Progenitor cell of endocrine pancreas (in vitro differentiated cells): ENCODE data around the gene TCEAL1. TPM values are rescaled to one million over a fixed set of nuclear protein-coding genes. Genes with fewer than 3 reads are reported as not detected.
A peak's percentile ranks its signal among the peaks of the same experiment; 100 is the strongest.

Experiments used
- DNase-seq: peaks from one replicate; pipeline ENCODE4 v3.0.0; 2021; ENCODE audit warnings: low spot score; ENCODE audit not compliant: unreplicated experiment
- H3K27ac Mint-ChIP-seq: 2 replicates; pipeline ENCODE4 v1.8.0; 2021; ENCODE audit warnings: mild to moderate bottlenecking, moderate library complexity, mixed read lengths
- H3K27me3 Mint-ChIP-seq: 2 replicates; pipeline ENCODE4 v1.8.0; 2021; ENCODE audit warnings: mixed read lengths
- H3K36me3 Mint-ChIP-seq: 2 replicates; pipeline ENCODE4 v1.8.0; 2022; ENCODE audit warnings: mixed read lengths; ENCODE audit not compliant: insufficient read depth
- H3K4me1 Mint-ChIP-seq: 2 replicates; pipeline ENCODE4 v1.8.0; 2021; ENCODE audit warnings: low read depth, mixed read lengths
- H3K4me3 Mint-ChIP-seq: 2 replicates; pipeline ENCODE4 v1.8.0; 2021; ENCODE audit warnings: low read depth, mild to moderate bottlenecking, moderate library complexity, mixed read lengths
- H3K9me3 Mint-ChIP-seq: 2 replicates; pipeline ENCODE4 v1.8.0; 2021; ENCODE audit warnings: low read depth, mixed read lengths
- total RNA-seq: library from RNA; stranded (reverse); gene quantifications from 2 replicates; pipeline ENCODE4 v1.2.1, GENCODE V29; 2021
- TF ChIP-seq, protein P1 (sequence below): fragments of 200-600 bp; sonication (generic); IDR thresholded peaks from one replicate; pipeline ENCODE4 v1.5.0; 2021; ENCODE audit warnings: antibody characterized with exemption, mild to moderate bottlenecking; ENCODE audit not compliant: unreplicated experiment

TCEAL1 gene
- total RNA-seq, 1 donor from 2014 or later = 21.5 TPM

DNA sequence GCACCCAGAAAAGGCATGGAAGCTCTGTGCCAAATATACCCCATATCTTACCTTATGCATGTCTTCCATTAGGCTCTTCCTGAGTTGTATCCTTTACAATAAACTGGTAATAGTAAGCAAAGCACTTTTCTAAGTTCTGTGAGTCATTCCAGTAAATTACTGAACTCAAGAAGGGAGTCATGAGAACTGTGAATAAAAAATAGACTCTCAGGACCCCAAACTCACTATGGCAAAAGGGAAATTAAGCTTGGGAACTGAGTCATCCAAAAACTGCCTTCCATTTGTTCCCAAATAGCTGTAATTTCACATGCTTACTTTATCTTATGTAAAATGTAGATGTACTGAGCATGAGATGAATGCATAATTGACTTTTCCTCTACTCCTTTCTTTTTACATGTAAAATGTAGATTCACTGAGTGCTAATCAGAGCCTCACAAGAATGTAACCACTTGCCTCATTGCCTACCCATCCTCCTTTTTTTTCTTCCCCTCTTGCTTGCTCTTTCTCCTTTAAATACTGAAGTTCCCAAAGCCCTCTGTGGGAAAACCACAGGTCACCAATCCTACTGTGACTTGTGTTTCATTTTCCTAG lies 12.9 kb upstream of the TCEAL1 start:
- Mint-ChIP-seq H3K27ac (no peak overlapping the region), H3K4me3 (no peak overlapping the region), H3K4me1 (no peaks in the 10 kb centered on the region), H3K9me3 (peaks cover 4% of the 10 kb centered on the region), H3K27me3 (no peaks in the 10 kb centered on the region), H3K36me3 (peaks cover 13% of the 10 kb centered on the region)
- DNase-seq = no peak
- TF ChIP-seq, protein P1, sequence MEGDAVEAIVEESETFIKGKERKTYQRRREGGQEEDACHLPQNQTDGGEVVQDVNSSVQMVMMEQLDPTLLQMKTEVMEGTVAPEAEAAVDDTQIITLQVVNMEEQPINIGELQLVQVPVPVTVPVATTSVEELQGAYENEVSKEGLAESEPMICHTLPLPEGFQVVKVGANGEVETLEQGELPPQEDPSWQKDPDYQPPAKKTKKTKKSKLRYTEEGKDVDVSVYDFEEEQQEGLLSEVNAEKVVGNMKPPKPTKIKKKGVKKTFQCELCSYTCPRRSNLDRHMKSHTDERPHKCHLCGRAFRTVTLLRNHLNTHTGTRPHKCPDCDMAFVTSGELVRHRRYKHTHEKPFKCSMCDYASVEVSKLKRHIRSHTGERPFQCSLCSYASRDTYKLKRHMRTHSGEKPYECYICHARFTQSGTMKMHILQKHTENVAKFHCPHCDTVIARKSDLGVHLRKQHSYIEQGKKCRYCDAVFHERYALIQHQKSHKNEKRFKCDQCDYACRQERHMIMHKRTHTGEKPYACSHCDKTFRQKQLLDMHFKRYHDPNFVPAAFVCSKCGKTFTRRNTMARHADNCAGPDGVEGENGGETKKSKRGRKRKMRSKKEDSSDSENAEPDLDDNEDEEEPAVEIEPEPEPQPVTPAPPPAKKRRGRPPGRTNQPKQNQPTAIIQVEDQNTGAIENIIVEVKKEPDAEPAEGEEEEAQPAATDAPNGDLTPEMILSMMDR = no peak

DNA sequence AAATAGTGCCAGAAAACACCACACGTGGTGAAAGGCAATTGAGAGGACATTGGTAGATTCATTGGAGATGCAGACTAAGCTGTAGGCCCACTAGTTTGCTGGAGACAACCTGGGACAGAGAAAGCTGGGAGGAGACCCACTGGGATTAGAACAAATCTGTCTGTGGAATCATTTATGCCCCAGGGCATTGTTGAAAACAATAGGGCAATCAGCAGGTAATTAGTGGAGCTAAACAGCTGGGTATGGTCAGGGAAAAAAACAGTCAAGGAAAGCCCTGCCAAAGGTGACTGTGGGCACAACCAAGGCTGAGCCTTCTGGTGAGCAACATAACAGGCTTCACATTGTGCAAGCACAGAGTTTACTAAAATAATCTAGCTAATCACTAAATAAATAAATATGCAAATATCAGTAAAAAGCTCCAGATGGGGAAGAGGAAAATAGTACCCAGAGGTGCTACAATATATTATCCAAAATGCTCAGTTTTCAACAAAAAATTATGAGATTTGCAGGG lies 12.0 kb upstream of the TCEAL1 start:
- Mint-ChIP-seq H3K4me1 (no peaks in the 10 kb centered on the region), H3K36me3 (peaks cover 15% of the 10 kb centered on the region), H3K27me3 (no peaks in the 10 kb centered on the region), H3K27ac (peak overlapping the region; percentile 25), H3K4me3 (no peak overlapping the region), H3K9me3 (peaks cover 7% of the 10 kb centered on the region)
- DNase-seq = no peak
- TF ChIP-seq, protein P1 = no peak

GRCh38 chrX:103624111-103624510 lies 4.7 kb upstream of the TCEAL1 start:
- Mint-ChIP-seq H3K36me3 (peaks cover 7% of the 10 kb centered on the region), H3K9me3 (peaks cover 5% of the 10 kb centered on the region), H3K27ac (no peak overlapping the region), H3K4me1 (peaks cover 9% of the 10 kb centered on the region), H3K4me3 (no peak overlapping the region), H3K27me3 (no peaks in the 10 kb centered on the region)
- TF ChIP-seq, protein P1 = no peak
- no peak for DNase-seq

- no peak overlapping the region for H3K27ac Mint-ChIP-seq
- peaks cover 3% of the 10 kb centered on the region for H3K9me3 Mint-ChIP-seq
- H3K4me3 Mint-ChIP-seq = no peak overlapping the region
Observed at GRCh38 chrX:103626855-103627254, 1.9 kb upstream of the TCEAL1 start.

DNA sequence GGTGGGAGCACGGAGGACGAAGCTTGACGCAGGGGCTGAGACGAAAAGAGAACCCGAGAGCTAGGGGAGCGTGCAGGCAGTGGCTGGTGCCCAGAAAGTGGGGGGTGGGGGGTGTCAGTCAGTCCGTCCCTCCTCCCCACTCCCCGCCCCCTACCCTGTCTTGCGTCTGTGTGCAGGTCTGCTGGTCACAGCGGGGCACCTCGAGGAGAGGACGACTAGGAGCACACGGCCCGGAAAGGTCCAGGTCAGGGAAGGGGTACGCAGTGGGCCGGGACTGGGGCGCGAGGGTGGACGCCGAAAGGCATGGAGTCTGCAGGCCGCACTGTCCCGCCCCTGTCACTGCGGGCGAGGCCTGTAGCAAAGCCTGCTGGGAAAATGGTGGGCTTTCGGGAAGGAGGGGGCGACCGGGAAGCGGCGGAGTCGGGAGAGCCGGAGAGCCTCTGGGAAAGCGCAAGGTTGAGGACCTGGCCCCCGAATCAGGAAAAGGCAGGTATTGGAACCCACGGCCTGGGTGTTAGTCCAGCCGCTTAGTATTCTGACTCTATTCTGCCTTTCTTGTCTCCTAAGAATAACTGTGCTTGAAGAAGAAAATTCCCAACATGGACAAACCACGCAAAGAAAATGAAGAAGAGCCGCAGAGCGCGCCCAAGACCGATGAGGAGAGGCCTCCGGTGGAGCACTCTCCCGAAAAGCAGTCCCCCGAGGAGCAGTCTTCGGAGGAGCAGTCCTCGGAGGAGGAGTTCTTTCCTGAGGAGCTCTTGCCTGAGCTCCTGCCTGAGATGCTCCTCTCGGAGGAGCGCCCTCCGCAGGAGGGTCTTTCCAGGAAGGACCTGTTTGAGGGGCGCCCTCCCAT lies 769 bp downstream of the TCEAL1 start:
- H3K9me3 Mint-ChIP-seq = peaks cover 3% of the 10 kb centered on the region
- peaks cover 13% of the 10 kb centered on the region for H3K4me1 Mint-ChIP-seq
- peaks cover 4% of the 10 kb centered on the region for H3K36me3 Mint-ChIP-seq
- TF ChIP-seq, protein P1 = peak; percentile 68
- H3K27me3 Mint-ChIP-seq = no peaks in the 10 kb centered on the region
- DNase-seq = peak; percentile 50
- H3K4me3 Mint-ChIP-seq = peak overlapping the region; percentile 98
- peak overlapping the region; percentile 98 for H3K27ac Mint-ChIP-seq

More at GRCh38 chrX:103626855-103627254, 1.9 kb upstream of the TCEAL1 start:
- peaks cover 13% of the 10 kb centered on the region for H3K4me1 Mint-ChIP-seq
- peaks cover 4% of the 10 kb centered on the region for H3K36me3 Mint-ChIP-seq
- TF ChIP-seq, protein P1 = no peak
- no peaks in the 10 kb centered on the region for H3K27me3 Mint-ChIP-seq
- DNase-seq = no peak
